HG03457 (cell line): ENCODE data around the gene KRT86.
"Not testable (repeated sequence)": the region's sequence is repeated elsewhere in the genome, so short reads cannot be mapped to it uniquely, and the experiment has no call there.

Source experiments
- ATAC-seq: cut with Tn5 transposase; IDR thresholded peaks from one replicate; pipeline ENCODE4 v1.9.1; 2021; ENCODE audit warnings: moderate number of reproducible peaks; ENCODE audit not compliant: unreplicated experiment

KRT86 gene

GRCh38 chr12:52332381-52332780 is 57.9 kb downstream of the KRT86 start:
- ATAC-seq = no peak

- no peak for ATAC-seq
These were observed 58.9 kb downstream of the KRT86 start for GRCh38 chr12:52333321-52333720.

GRCh38 chr12:52334185-52334584 is 59.7 kb downstream of the KRT86 start:
- ATAC-seq = no peak

- no peak for ATAC-seq
These were observed 61.3 kb downstream of the KRT86 start for GRCh38 chr12:52335598-52336262.

- ATAC-seq = no peak
These were observed 62.2 kb downstream of the KRT86 start for GRCh38 chr12:52336641-52337040.

- ATAC-seq = no peak
These were observed 62.6 kb downstream of the KRT86 start for GRCh38 chr12:52337054-52337453.

- no peak for ATAC-seq
These were observed 64.0 kb downstream of the KRT86 start for GRCh38 chr12:52338241-52338960.

GRCh38 chr12:52341066-52341580 is 66.7 kb downstream of the KRT86 start:
- ATAC-seq = no peak

GRCh38 chr12:52342781-52343490 is 68.5 kb downstream of the KRT86 start:
- no peak for ATAC-seq

- ATAC-seq = no peak
These were observed 69.1 kb downstream of the KRT86 start for GRCh38 chr12:52343550-52343949.

- ATAC-seq = no peak
These were observed 69.7 kb downstream of the KRT86 start for GRCh38 chr12:52344111-52344510.

- not testable (repeated sequence) for ATAC-seq
These were observed 70.6 kb downstream of the KRT86 start for GRCh38 chr12:52345041-52345440.

- ATAC-seq = no peak
These were observed 72.1 kb downstream of the KRT86 start for GRCh38 chr12:52346593-52346992.

GRCh38 chr12:52347016-52347415 is 72.6 kb downstream of the KRT86 start:
- no peak for ATAC-seq

GRCh38 chr12:52347551-52348510 is 73.4 kb downstream of the KRT86 start:
- ATAC-seq = no peak

GRCh38 chr12:52349196-52349595 is 74.8 kb downstream of the KRT86 start:
- ATAC-seq = no peak

GRCh38 chr12:52350021-52350620 is 75.7 kb downstream of the KRT86 start:
- ATAC-seq = no peak

- ATAC-seq = no peak
These were observed 76.3 kb downstream of the KRT86 start for GRCh38 chr12:52350786-52351185.

- ATAC-seq = no peak
These were observed 77.0 kb downstream of the KRT86 start for GRCh38 chr12:52351196-52352059.
